ENCODE measurements around the gene AK2.
"Not testable (repeated sequence)": the region's sequence is repeated elsewhere in the genome, so short reads cannot be mapped to it uniquely, and the experiment has no call there.

AK2 gene

GRCh38 chr1:33024430-33025179, 12.1 kb downstream of the AK2 start:
- DNase-seq (ENCODE audit: low read depth in 2 of 2), result not testable (repeated sequence)

DNA sequence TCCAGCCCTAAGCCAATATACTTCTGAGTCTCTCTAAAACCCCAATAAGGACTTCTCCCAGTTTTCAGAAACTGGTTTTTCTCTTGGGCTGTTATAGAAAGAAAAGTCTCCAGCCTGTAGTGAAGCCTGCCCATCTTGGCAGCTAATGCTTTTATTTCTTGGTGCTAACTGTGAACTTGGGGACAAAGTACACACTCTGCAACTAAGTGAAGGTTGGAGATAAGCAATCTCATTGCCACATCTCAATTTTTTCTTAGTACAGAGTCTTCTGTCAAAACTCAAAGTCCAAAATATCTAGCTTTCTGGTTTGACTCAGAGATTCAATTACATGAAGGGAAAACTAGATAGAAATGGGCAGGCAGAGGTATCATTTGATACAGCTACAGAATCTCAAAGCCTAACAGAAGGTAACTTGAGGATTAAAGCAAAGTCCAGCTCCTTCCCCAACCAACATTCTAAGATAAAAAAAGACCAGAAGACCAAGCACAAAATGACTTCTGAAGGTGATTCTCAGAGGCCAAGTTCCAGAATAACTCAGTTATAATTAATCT, 14.0 kb downstream of the AK2 start:
- no peak for DNase-seq (ENCODE audit: low read depth in 2 of 2)

DNA sequence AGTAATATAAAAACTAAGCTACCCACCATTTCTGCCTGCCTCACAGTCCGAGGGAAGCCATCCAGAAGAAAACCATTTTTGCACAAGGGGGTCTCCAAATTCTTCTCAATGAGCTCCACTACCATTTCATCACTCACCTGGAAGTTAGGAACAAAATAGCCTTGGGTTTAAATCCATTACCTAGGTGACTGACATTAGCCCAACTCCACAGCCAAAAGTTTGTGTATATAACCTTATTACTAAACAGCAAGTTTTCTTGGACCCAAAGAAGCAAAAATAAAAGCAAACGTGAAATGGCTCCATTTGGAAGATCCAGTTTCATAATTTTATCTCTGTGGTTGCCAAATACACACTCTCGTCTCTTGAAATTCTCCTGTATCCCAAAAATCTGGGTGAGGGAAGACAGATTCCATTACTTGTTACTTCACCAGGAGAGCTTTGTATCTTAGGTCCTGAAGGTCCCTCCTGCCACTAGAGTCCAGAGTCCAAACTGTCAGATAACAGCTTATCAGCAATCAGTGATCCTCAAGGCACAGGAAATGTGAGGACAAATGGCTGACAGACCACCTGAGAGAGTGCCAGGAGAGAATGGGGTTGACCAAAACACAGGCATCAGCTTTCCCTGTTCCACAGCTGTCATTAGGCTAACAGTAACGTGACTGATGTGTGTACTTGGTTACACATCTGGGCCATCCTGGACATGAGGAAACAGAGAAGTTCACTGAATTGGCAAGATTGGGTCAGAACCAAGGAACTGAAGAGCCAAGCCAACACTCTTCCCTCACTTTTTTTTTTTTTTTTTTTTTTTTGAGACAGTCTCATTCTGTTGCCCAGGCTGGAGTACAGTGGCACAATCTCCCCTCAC, 14.9 kb downstream of the AK2 start:
- DNase-seq (ENCODE audit: low read depth in 2 of 2), result no peak

GRCh38 chr1:33018112-33018511, 18.6 kb downstream of the AK2 start:
- no peak for DNase-seq (ENCODE audit: low read depth in 2 of 2)

GRCh38 chr1:33017175-33017574, 19.5 kb downstream of the AK2 start:
- DNase-seq (ENCODE audit: low read depth in 2 of 2), result no peak

- no peak for DNase-seq (ENCODE audit: low read depth in 2 of 2)
Observed at GRCh38 chr1:33015216-33015615, 21.5 kb downstream of the AK2 start.

DNA sequence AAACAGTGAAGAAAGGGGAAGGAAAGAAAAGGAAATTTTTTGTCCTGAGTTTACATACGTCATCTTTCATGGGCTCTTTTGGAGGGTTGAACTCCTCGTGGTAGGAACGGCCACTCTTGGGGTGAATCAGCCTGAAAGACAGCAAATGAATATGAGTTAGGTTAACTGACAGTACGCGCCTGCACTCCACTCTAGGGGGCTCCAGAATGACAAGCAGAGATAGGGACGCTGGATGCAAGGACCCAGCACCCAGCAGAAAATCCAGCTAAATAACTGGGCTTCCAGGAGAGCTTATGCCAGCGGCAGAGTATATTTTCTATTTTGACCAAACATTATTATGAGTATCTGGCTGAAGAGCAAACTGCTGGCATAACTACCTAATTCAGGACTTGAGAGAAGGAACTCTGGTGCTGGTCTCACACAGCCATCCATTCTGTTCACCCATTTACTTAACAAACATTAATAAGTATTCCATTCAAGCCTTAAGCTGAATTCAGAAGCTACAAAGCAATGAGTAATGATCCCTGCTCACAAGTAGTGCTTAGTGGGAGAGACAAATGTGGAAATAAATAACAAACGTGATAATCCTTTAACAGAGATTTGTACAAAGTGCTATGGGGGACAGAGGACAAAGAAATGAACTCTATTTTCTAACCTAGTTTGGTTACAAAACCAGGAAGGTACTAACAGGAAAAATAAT, 22.1 kb downstream of the AK2 start:
- no peak for DNase-seq (ENCODE audit: low read depth in 2 of 2)

- no peak for DNase-seq (ENCODE audit: low read depth in 2 of 2)
Observed at GRCh38 chr1:33013791-33014190, 22.9 kb downstream of the AK2 start.

DNA sequence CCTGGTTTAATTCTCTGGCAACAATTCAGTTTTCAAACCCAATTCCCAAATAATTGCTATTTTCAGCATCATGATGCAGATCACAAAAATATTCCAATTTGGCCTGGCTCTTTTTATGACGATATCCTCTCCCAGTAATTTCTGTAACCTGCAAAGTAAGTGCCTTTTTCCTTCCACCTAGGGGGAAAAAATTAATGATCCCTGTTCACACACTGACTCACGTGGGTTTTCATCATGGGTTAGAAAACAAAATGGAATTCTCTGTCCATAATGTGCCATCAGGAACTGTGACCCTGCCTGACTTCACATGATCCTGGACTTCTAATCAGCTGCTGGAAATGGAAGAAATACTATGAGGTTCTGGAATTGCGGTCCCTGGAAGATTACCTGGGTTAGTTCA, 24.5 kb downstream of the AK2 start:
- no peak for DNase-seq (ENCODE audit: low read depth in 2 of 2)

DNA sequence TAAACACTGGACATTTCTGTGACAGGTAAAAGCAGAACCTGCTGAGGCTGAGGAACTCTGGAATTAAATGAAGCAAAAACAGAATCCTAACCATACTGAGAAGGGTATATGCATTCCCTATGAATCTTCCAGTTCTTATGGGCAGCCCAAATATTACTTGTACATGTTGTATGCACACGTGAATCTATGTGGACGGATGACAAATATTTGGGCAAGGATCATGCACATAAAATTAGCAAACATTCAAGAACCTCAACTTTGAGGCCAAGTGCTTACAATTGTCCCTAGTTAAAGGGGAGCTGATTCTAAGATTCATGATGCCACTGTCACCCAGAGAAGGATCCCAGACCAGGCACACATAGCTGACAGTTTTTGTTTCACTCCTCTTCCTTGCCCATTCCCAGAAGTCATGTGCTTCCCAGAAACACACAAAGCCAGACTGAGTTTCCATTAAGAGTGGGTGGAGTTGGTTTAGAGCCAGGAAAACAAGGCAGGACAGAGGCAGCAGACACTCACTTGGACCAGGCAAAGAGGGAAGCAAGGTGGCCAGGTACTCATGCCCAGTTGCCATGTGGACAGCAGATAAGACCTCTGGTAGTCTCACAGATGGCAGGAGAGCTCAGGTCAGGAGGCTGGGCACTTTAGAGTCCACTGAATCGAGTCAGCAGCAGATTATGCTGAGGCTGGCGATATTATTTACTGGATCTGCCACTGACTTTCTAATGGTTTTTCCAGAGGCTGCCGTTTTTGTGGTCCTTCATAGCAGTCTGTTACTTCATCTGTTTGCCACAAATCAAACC, 25.6 kb downstream of the AK2 start:
- no peak for DNase-seq (ENCODE audit: low read depth in 2 of 2)

- DNase-seq (ENCODE audit: low read depth in 2 of 2), result no peak
Observed at GRCh38 chr1:33009561-33009960, 27.1 kb downstream of the AK2 start.

GRCh38 chr1:33008051-33008914, 28.4 kb downstream of the AK2 start:
- no peak for DNase-seq (ENCODE audit: low read depth in 2 of 2)

- DNase-seq (ENCODE audit: low read depth in 2 of 2), result peak; percentile 73 to 75
Observed at GRCh38 chr1:33007190-33008050, 29.3 kb downstream of the AK2 start.

- DNase-seq (ENCODE audit: low read depth in 2 of 2), result no peak
Observed at GRCh38 chr1:33005838-33006421, 30.8 kb downstream of the AK2 start.

DNA sequence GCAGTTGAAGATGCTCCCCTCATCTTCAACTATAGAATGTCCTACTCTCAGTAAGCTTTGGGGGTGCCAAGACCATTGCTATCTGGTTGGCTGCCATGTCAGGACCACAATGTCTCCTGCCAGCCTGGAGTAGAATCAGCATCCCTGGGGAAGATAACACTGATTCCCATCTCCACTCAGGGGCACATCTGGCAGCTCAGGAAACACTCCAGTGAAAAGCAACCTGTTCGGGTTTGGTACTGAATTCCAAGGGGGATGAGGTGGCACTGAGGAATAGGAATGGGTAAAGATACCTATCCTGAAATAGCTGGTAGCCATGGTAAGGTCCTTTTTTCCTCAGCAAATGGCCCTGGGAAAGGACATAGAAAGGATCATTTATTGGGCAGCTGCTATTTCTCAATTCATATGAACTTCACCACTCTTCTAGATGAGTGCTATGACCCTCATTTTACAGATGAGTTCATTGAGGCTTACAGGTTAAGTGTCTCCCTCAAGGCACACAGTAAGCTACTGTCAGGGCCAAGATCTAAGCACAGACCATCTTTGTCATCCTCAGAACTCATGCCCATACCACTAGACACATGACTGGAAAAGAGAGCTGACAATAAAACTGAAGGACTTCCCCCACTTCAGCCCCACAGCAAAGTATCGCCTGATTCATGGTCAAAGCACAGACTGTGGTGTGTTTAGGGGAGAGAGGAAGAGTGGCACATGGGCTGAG, 31.4 kb downstream of the AK2 start:
- DNase-seq (ENCODE audit: low read depth in 2 of 2), result no peak

DNA sequence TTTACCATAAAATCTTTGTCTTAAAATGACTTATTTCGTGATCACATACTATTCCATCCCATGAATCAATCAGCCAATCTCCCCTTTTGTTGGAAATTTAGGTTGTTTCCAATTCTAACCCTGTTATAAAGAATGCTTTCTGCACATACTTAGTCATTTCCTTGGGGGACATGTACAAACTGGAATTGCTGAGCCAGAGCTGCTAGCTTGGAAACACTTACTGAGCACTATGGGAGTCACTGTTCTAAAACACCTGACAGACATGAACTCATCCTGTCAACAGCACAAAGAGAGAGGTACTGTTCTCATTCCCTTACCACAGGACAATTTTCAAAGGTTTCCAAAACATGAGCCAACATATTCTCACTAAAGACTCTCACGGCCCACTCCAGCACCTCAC, 32.1 kb downstream of the AK2 start:
- no peak for DNase-seq (ENCODE audit: low read depth in 2 of 2)

- no peak for DNase-seq (ENCODE audit: low read depth in 2 of 2)
Observed at GRCh38 chr1:33003657-33004056, 33.0 kb downstream of the AK2 start.

DNA sequence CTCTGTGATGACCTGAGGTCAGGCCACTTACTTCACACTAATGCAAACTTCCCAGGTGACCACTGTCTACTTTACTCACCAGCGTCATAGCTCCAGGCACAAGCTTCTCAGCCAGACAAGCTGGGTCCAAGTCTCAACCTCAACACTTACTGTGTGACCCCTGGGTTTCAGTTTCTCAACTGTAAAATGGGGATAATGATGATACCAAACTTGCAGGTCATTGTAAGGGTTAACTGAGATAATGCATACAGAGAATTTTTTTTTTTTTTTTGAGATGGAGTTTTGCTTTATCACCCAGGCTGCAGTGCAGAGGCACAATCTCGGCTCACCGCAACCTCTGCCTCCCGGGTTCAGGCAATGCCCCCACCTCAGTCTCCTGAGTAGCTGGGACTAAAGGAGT, 34.7 kb downstream of the AK2 start:
- DNase-seq (ENCODE audit: low read depth in 2 of 2), result no peak
